ENCODE measurements around the gene PGBD5.
A peak's percentile ranks its signal among the peaks of the same experiment; 100 is the strongest.

PGBD5 gene

GRCh38 chr1:230392536-230392909 is 33.6 kb downstream of the PGBD5 start:
- H3K27me3 ChIP-seq (ENCODE audit: insufficient read depth, low read depth, severe bottlenecking): no peaks in the 10 kb centered on the region
- H3K36me3 ChIP-seq: no peaks in the 10 kb centered on the region; the same call in 1 of the 2 replicates
- no peak for TF ChIP-seq CTCF (IDR thresholded peaks at IDR 0.05; ENCODE audit: low read depth, low read length)
- DNase-seq: no peak
- H3K9me3 ChIP-seq (ENCODE audit: severe bottlenecking): peaks cover 5% of the 10 kb centered on the region
- no peak overlapping the region for H3K4me3 ChIP-seq (ENCODE audit: low read depth, low read length)
- peak overlapping the region; percentile 45 for H3K27ac ChIP-seq

DNA sequence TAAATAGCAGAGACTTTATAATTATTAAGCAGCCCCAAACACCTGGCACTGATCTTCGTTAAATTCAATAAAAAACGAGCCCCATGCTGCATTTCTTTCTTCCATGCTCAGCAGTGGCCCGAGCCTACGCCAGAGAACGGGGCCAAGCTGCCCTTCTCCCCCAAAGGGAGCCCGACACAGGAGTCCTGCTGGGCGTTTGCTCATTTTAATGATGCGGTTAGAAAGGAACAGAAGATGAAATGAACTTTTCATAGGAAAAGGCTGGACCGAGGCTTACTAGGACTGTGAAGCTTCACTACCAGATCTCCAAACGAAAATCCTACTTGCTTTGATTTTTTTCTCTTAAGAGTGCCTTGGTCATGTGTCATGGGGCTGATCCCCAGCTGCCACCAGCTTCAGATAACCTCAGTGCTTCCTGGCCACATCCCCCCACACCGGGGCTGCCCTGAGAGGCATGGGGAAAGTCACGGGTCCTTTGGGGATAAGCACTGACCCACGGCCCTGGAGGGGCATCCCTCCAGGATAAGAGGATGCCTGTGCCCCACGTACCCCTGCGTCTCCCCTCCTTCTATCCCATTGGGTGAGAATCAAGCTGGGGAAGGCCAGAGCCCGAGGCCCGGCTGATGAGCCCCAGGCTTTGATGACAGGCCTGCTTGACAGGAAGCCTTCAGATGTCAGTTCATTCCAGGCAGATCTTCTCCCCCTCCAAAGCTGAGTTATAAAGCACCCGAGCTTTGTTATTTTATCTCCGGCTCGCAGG is 34.2 kb downstream of the PGBD5 start:
- H3K4me3 ChIP-seq (ENCODE audit: low read depth, low read length): no peak overlapping the region

DNA sequence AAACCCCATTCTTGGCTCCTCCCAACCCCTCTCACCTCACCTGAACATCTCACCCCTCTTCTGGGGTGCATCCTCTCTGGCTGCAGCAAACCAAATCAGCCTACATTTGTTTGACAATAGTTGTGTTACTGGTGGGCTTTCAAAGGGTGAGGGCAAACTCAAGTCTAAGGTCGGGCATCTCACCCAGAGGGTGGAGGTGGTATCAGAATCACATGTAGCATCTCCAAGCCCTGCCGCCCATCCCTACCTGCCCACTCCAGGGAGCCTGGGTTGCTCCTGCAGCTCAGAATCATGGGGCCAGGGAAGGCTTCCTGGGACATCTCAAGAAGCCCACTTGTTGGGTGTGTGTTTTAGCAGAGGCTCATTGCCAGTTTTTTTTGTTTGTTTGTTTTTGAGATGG is 35.8 kb downstream of the PGBD5 start:
- Histone ChIP-seq H3K36me3 (peaks cover 5% of the 10 kb centered on the region), H3K27me3 (ENCODE audit: insufficient read depth, low read depth, severe bottlenecking) (no peaks in the 10 kb centered on the region), H3K27ac (no peak overlapping the region), H3K9me3 (ENCODE audit: severe bottlenecking) (peaks cover 5% of the 10 kb centered on the region), H3K4me3 (ENCODE audit: low read depth, low read length) (no peak overlapping the region)
- TF ChIP-seq CTCF (IDR thresholded peaks at IDR 0.05; ENCODE audit: low read depth, low read length): no peak
- no peak for DNase-seq

More for the DNA sequence above, 34.2 kb downstream of the PGBD5 start:
- DNase-seq: peak; percentile 56
- H3K36me3 ChIP-seq: peaks cover 4% of the 10 kb centered on the region
- no peak for TF ChIP-seq CTCF (IDR thresholded peaks at IDR 0.05; ENCODE audit: low read depth, low read length)
- peak overlapping the region; percentile 28; the same call in 1 of the 2 replicates for H3K27ac ChIP-seq
- no peaks in the 10 kb centered on the region for H3K27me3 ChIP-seq (ENCODE audit: insufficient read depth, low read depth, severe bottlenecking)
- H3K9me3 ChIP-seq (ENCODE audit: severe bottlenecking): peaks cover 5% of the 10 kb centered on the region

- no peak overlapping the region for H3K4me3 ChIP-seq (ENCODE audit: low read depth, low read length)
- peaks cover 5% of the 10 kb centered on the region for H3K36me3 ChIP-seq
- no peaks in the 10 kb centered on the region for H3K9me3 ChIP-seq (ENCODE audit: severe bottlenecking)
- H3K27ac ChIP-seq: no peak overlapping the region
- DNase-seq: no peak
- no peaks in the 10 kb centered on the region for H3K27me3 ChIP-seq (ENCODE audit: insufficient read depth, low read depth, severe bottlenecking)
- no peak for TF ChIP-seq CTCF (IDR thresholded peaks at IDR 0.05; ENCODE audit: low read depth, low read length)
Observed at GRCh38 chr1:230387876-230388275, 38.3 kb downstream of the PGBD5 start.

GRCh38 chr1:230387296-230387695 is 38.8 kb downstream of the PGBD5 start:
- no peak overlapping the region for H3K4me3 ChIP-seq (ENCODE audit: low read depth, low read length)
- no peaks in the 10 kb centered on the region for H3K27me3 ChIP-seq (ENCODE audit: insufficient read depth, low read depth, severe bottlenecking)
- DNase-seq: no peak
- no peak for TF ChIP-seq CTCF (IDR thresholded peaks at IDR 0.05; ENCODE audit: low read depth, low read length)
- no peak overlapping the region for H3K27ac ChIP-seq
- H3K36me3 ChIP-seq: peaks cover 5% of the 10 kb centered on the region
- H3K9me3 ChIP-seq (ENCODE audit: severe bottlenecking): no peaks in the 10 kb centered on the region
